Measurements from ENCODE around the gene MARCHF3. TPM values are rescaled to one million over a fixed set of nuclear protein-coding genes. Genes with fewer than 3 reads are reported as not detected.

The MARCHF3 gene
- total and polyA plus RNA-seq, 7 donors = 4.4 to 31.8 (median 14.6) TPM

GRCh38 chr5:126972062-126972895 is 58.1 kb downstream of the MARCHF3 start:
- intact Hi-C loops (cut with DNase I) = no loop called here
- Histone ChIP-seq H3K27me3 (no peaks in the 10 kb centered on the region), H3K4me3 (no peak overlapping the region), H3K4me1 (peaks cover 0 to 4% (median 0%) of the 10 kb centered on the region in 4 donors), H3K9me3 (no peaks in the 10 kb centered on the region), H3K36me3 (no peaks in the 10 kb centered on the region), H3K27ac (no peak overlapping the region)
- 10 to 24% methylated on average over 4 of the region's 4 CpGs for whole genome bisulfite sequencing, 2 donors
- TF ChIP-seq POLR2AphosphoS5 (IDR thresholded peaks at IDR 0.05) (no peak), POLR2A (IDR thresholded peaks at IDR 0.05) (no peak), CTCF (IDR thresholded peaks at IDR 0.05) (no peak), EP300 (IDR thresholded peaks at IDR 0.05) (no peak)
- no peak for DNase-seq

- no peak for DNase-seq
- WGBS, 2 donors = 97 to 98% methylated on average over 1 of the region's 1 CpG
- intact Hi-C loops (cut with DNase I) = no loop called here
- H3K4me1 ChIP-seq = peaks cover 0 to 4% (median 0%) of the 10 kb centered on the region in 4 donors
- H3K4me3 ChIP-seq = no peak overlapping the region
- H3K27ac ChIP-seq = no peak overlapping the region
- H3K27me3 ChIP-seq = no peaks in the 10 kb centered on the region
- TF ChIP-seq EP300 (IDR thresholded peaks at IDR 0.05) (no peak), POLR2A (IDR thresholded peaks at IDR 0.05) (no peak), POLR2AphosphoS5 (IDR thresholded peaks at IDR 0.05) (no peak), CTCF (IDR thresholded peaks at IDR 0.05) (no peak)
- H3K36me3 ChIP-seq = no peaks in the 10 kb centered on the region
- no peaks in the 10 kb centered on the region for H3K9me3 ChIP-seq
These were observed 58.8 kb downstream of the MARCHF3 start for GRCh38 chr5:126971455-126972031.

- H3K27ac ChIP-seq = no peak overlapping the region
These were observed 59.8 kb downstream of the MARCHF3 start for GRCh38 chr5:126970517-126971017.

GRCh38 chr5:126969548-126969947 is 60.8 kb downstream of the MARCHF3 start:
- Histone ChIP-seq H3K4me3 (no peak overlapping the region), H3K9me3 (no peaks in the 10 kb centered on the region), H3K4me1 (peaks cover 0 to 4% (median 0%) of the 10 kb centered on the region in 4 donors), H3K36me3 (no peaks in the 10 kb centered on the region), H3K27ac (no peak overlapping the region), H3K27me3 (no peaks in the 10 kb centered on the region)
- WGBS, 2 donors = 76 to 91% methylated on average over 2 of the region's 2 CpGs
- TF ChIP-seq POLR2AphosphoS5 (IDR thresholded peaks at IDR 0.05) = no peak
- TF ChIP-seq POLR2A (IDR thresholded peaks at IDR 0.05) = no peak
- no peak for TF ChIP-seq CTCF (IDR thresholded peaks at IDR 0.05)
- TF ChIP-seq EP300 (IDR thresholded peaks at IDR 0.05) = no peak
- intact Hi-C loops (cut with DNase I) = no loop called here
- no peak for DNase-seq

More at GRCh38 chr5:126970517-126971017, 59.8 kb downstream of the MARCHF3 start:
- Histone ChIP-seq H3K4me1 (peaks cover 0 to 4% (median 0%) of the 10 kb centered on the region in 4 donors), H3K36me3 (no peaks in the 10 kb centered on the region), H3K4me3 (no peak overlapping the region), H3K27me3 (no peaks in the 10 kb centered on the region), H3K9me3 (no peaks in the 10 kb centered on the region)
- TF ChIP-seq POLR2A (IDR thresholded peaks at IDR 0.05) (no peak), POLR2AphosphoS5 (IDR thresholded peaks at IDR 0.05) (no peak), EP300 (IDR thresholded peaks at IDR 0.05) (no peak), CTCF (IDR thresholded peaks at IDR 0.05) (no peak)
- 83 to 88% methylated on average over 2 of the region's 2 CpGs for WGBS, 2 donors
- intact Hi-C loops (cut with DNase I) = no loop called here
- no peak for DNase-seq
